ENCODE results near the gene PRKCE. TPM values are rescaled to one million over a fixed set of nuclear protein-coding genes. Genes with fewer than 3 reads are reported as not detected.

PRKCE gene
- total and polyA plus RNA-seq, 2 of the 8 experiments (the other 6 are each of a cell fraction or from before 2014, with no cell fraction given) = 0.54 to 2.1 TPM

- Histone ChIP-seq H3K4ac (replicated peaks; ENCODE audit: insufficient read length, low read depth, low read length) (no peak overlapping the region), H4K5ac (ENCODE audit: insufficient read length, low read depth, low read length) (no peak overlapping the region), H3K23me2 (ENCODE audit: low read depth, low read length) (no peaks in the 10 kb centered on the region), H3K18ac (ENCODE audit: extremely low read depth, low read length) (no peak overlapping the region), H4K8ac (ENCODE audit: extremely low read depth, insufficient read depth, low read length) (peak overlapping the region; percentile 72; the same call in 1 of the 2 replicates), H3K56ac (replicated peaks; ENCODE audit: insufficient read length, low read depth, low read length) (no peak overlapping the region), H3K4me1 (replicated peaks in 1 of 4; ENCODE audit: control insufficient read depth in 3 of 4, insufficient read depth in 4 of 4, low read length in 3 of 4) (no peaks in the 10 kb centered on the region; a peak in 3 of 7 replicates), H3K79me2 (ENCODE audit: control insufficient read depth in 1 of 2, insufficient read depth in 2 of 2, low read length in 2 of 2) (no peaks in the 10 kb centered on the region), H2BK120ac (replicated peaks; ENCODE audit: low read depth, low read length) (no peak overlapping the region), H3K4me3 (ENCODE audit: extremely low read depth in 1 of 4, insufficient read depth in 2 of 4, low read depth in 3 of 4, low read length in 4 of 4) (no peak overlapping the region), H2BK12ac (ENCODE audit: low read depth, low read length) (no peak overlapping the region), H4K20me1 (replicated peaks in 1 of 2; ENCODE audit: control insufficient read depth in 1 of 2, insufficient read depth in 2 of 2, low read length in 2 of 2) (no peaks in the 10 kb centered on the region), H3K79me1 (ENCODE audit: low read depth, low read length) (no peaks in the 10 kb centered on the region), H4K91ac (replicated peaks; ENCODE audit: insufficient read length, low read length) (no peak overlapping the region), H3K9ac (replicated peaks in 1 of 4; ENCODE audit: extremely low read depth in 1 of 4, low read depth in 3 of 4, low read length in 3 of 4) (no peak overlapping the region), H3K14ac (ENCODE audit: insufficient read length) (no peak overlapping the region), H3K23ac (ENCODE audit: insufficient read length) (no peak overlapping the region), H3K27me3 (replicated peaks in 1 of 4; ENCODE audit: control insufficient read depth in 3 of 4, extremely low read depth in 1 of 4, insufficient read depth in 3 of 4, low read length in 3 of 4) (no peaks in the 10 kb centered on the region), H3K9me3 (ENCODE audit: insufficient read depth in 2 of 2, low read depth in 1 of 2, low read length in 1 of 2) (no peaks in the 10 kb centered on the region), H2AK5ac (ENCODE audit: low read depth, low read length) (no peak overlapping the region), H2BK15ac (ENCODE audit: low read length) (no peak overlapping the region), H2BK20ac (ENCODE audit: low read length) (no peak overlapping the region), H3K27ac (ENCODE audit: low read depth, low read length) (no peak overlapping the region), H2AFZ (ENCODE audit: low read length) (no peak overlapping the region), H3K36me3 (ENCODE audit: control insufficient read depth in 2 of 4, insufficient read depth in 4 of 4, low read length in 3 of 4) (no peaks in the 10 kb centered on the region), H3K4me2 (ENCODE audit: insufficient read depth in 1 of 2, low read depth in 2 of 2, low read length in 2 of 2) (no peak overlapping the region), H2BK5ac (ENCODE audit: low read depth, low read length) (no peak overlapping the region)
- ChIA-PET CTCF (ENCODE audit: partially characterized antibody) (interaction anchor here (0.9 kb wide), 2 partner anchors 30 to 187 kb away, joined by 3 to 4 read pairs; no protein-coding TSS in a partner anchor), POLR2A (ENCODE audit: partially characterized antibody) (no interaction called here)
- TF ChIP-seq SIRT6 (IDR thresholded peaks at IDR 0.05; ENCODE audit: low read length) (no peak), ATF3 (IDR thresholded peaks at IDR 0.05; ENCODE audit: insufficient read depth, low read depth, low read length) (no peak), TAF7 (optimal IDR thresholded peaks at IDR 0.05; ENCODE audit: borderline replicate concordance, low read depth, low read length) (no peak), EZH2 (IDR thresholded peaks at IDR 0.05; ENCODE audit: low read depth, low read length, severe bottlenecking) (no peak), MAFK (IDR thresholded peaks at IDR 0.05; ENCODE audit: low read depth, low read length) (no peak), TCF12 (IDR thresholded peaks at IDR 0.05; ENCODE audit: low read depth, low read length) (no peak), SRF (IDR thresholded peaks at IDR 0.05; ENCODE audit: low read depth, low read length) (no peak), YY1 (IDR thresholded peaks at IDR 0.05; ENCODE audit: low read depth, low read length) (no peak), TBP (IDR thresholded peaks at IDR 0.05; ENCODE audit: low read depth, low read length) (no peak), CBX5 (IDR thresholded peaks at IDR 0.05; ENCODE audit: low read depth, low read length) (no peak), POLR2AphosphoS5 (IDR thresholded peaks at IDR 0.05; ENCODE audit: low read depth, low read length) (no peak)
- DNase-seq (ENCODE audit: low read depth in 1 of 2, low spot score in 2 of 2) = no peak
- 85% methylated on average over 11 of the region's 11 CpGs; no CpG with 5 or more reads in 1 of the 2 experiments for WGBS, 2 experiments (ENCODE audit: extremely low coverage in 1 of 2, insufficient coverage in 1 of 2, insufficient read length in 1 of 2, insufficient replicate concordance in 2 of 2, low coverage in 1 of 2, low lambda C conversion rate in 2 of 2, missing lambda C conversion rate in 1 of 2)
- no peak for FAIRE-seq
Measured at GRCh38 chr2:45965871-45966498, 314.5 kb downstream of the PRKCE start.
